Eye (tissue), 1 donor: ENCODE results near the gene PHKG2.
"Not testable (repeated sequence)": the region's sequence is repeated elsewhere in the genome, so short reads cannot be mapped to it uniquely, and the experiment has no call there.

Experiments used
- DNase-seq: peaks from one replicate; pipeline ENCODE4 v3.0.0-alpha.2; 2015

Gene PHKG2, protein sequence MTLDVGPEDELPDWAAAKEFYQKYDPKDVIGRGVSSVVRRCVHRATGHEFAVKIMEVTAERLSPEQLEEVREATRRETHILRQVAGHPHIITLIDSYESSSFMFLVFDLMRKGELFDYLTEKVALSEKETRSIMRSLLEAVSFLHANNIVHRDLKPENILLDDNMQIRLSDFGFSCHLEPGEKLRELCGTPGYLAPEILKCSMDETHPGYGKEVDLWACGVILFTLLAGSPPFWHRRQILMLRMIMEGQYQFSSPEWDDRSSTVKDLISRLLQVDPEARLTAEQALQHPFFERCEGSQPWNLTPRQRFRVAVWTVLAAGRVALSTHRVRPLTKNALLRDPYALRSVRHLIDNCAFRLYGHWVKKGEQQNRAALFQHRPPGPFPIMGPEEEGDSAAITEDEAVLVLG

DNA sequence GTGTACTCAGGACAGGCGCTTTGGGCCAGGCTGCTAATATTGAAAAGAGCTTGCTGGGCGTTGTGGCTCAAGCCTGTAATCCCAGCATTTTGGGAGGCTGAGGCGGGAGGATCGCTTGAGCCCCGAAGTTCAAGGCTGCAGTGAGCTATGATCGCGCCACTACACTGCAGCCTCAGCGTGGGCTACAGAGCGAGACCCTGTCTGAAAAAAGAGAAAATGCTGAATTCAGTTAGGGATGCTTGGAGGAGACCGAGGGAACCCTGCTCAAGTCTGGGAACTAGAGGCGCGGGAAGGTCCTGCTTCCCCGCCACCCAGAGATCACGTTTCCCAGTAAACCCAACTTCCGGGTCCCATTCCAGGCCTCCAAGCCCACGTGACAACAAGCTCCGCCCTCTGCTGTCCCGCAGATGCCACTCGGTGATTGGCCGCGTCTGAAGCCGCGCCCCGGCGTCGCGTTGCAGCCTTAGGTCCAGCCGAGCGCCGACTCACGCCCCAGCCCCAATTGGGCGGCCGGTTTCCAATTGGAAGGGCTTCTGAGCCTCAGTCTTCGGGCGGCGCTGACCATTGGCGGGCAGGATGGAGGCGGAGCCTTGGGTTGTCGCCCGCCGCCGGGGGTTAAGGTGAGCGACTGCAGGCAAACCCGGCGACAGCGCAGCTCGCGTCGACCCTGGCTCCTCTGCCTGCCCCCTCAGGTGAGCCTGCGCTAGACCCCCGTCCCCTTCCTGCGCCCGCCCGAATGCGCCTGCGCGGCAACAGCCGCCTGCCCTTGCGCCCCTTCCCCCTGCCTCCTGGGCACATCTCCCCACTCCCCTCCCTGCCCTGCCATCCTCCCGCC lies at the start of gene PHKG2:
Gene PHKG2, plus strand, starts transcription at position 627 of the 835 bp plus-strand sequence. CDS start 396 bp downstream, outside the sequence.
- peak; percentile 99 for DNase-seq

DNA sequence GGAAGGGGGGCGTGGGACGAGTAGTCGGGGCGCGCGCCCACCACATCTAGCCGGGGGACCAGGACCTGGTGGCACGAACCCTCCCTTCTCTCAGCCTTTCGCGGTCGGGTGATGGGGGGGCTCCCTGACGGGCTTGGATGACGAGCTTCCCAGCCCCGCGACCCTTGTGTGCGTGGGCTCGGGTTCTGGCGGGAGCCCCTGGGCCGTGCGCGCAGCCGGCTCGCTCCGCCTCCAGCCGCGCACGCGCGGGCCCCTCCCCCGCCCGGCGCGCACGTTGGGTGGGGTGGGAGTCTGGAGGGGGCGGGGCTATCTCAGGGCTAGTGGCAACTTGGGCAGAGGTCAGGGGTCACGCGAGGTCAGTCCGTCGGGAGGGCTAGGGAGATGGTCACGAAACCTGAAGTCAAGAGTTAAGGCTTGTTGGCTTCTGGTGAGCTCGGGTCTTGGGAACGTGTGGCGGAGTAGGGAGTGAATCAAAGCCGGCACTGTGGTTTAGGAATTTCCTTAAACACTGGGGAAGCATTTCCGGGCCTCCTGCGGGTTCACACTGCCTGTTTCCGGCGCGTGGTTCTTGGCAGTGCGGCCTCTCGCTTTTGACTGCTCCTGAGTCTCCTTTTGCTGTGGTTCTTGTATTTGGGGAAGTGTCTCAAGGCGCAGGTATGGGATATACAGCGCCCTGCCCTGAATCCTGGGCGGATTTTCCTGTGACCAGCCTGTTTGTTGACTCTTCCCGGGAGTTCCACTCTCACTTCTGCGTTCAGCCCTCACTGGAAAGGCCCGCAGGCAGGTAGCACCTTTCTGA lies 49.2 kb upstream of the PHKG2 start, which contains the start of gene SRCAP:
Gene SRCAP, plus strand, starts transcription at position 356 of the 799 bp plus-strand sequence. CDS start 1,654 bp downstream, outside the sequence.
- peak; percentile 93 for DNase-seq

DNA sequence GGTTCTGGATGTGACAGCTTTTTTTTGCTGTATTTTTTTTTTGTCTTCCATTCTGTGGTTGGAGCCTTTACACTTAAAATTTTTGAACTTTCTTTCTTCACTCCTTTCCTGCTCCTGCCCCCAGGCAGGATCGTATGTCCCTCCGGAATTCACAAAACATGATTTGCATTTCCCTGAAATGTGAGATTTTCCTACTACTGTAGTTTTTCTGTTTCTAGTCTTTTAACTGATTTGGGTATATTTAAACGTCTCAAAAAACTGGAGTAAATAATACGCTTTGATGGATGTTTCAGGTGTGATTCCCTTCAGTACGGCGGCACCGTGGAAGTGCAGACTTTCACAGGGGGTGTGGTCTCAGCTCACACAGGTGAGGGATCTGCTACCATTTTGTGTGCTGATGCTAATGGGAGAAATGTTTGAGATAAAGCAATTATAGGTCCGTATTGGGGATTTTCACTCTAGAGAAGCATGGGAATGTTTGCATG lies 48.6 kb upstream of the PHKG2 start:
- DNase-seq = no peak

DNA sequence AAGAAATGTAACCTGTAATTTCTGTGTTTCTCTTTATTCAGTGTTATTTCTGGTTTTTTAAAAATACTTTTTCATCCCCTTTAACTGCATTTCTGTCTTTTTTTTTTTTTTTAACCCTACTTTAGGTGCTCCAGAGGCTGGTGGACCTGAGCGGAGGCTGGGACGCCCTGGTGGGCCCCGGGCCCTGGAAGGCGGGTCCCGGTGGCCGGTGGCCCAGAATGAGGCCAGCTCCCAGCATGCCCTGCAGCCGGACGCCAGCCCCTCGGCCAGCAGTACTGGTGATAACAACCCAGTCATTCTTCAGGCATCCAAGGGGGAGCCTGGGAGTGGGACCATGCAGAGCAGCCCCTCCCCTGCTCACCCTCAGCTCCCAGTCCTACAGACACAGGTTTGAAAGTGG lies 47.7 kb upstream of the PHKG2 start:
- DNase-seq = peak; percentile 51

DNA sequence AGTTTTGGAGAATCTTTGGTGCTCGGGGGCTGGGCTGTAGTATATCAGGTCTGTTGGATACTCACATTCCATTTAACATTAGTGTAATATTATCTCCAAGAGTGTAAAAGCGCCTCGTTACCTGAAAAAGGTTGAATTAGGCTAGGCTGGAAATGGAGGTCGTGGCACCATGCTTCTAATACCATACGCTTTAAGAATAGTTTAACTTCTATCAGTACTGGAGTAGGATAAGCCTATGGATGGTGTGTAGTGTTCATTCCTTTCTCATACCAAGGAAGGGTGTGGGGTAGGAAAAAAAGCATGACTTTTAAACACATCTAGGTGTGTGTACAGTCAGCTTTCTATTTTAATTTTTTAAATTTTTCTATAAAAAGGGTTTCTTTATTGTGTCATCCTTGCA lies 47.3 kb upstream of the PHKG2 start:
- DNase-seq = no peak

DNA sequence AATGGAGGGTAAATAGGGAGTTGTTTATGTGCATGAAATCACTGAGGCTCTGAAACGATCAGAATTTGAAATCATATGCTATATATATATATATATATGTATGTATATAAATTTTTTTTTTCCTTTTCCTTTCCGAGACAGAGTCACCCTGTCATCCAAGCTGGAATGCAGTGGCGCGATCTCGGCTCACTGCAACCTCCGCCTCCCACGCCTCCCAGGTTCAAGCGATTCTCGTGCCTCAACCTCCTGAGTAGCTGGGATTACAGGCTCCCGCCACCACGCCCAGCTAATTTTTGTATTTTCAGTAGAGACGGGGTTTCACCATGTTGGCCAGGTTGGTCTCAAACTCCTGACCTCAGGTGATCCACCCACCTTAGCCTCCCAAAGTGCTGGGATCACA lies 45.2 kb upstream of the PHKG2 start:
- not testable (repeated sequence) for DNase-seq

DNA sequence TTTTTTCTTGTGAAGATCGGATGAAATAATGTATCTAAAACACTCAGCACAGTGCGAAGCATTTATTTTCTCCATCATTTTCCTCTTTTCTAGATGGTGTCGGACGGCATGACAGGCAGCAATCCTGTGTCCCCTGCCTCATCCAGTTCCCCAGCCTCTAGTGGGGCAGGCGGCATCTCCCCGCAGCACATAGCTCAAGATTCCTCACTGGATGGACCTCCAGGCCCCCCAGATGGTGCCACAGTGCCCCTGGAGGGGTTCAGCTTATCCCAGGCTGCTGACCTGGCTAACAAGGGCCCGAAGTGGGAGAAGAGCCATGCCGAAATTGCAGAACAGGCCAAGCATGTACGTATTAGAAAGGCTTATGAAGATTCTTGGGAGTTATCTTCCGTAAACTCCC lies 44.3 kb upstream of the PHKG2 start:
- no peak for DNase-seq

DNA sequence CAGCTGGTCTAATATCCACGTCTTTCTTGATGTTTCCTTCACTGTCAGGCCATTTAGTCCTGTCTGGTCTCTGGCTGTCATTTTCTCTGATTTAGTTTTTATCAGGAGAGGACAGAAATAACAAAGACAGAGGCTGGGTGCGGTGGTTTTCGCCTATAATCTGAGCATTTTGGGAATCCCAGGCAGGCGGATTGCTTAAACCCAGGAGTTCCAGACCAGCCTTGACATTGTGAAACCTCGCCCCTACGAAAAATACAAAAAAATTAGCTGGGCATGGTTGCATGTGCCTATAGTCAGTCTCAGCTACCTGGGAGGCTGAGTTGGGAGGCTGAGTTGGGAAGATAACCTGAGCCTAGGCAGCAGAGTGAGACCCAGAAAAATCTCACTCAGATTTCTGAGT lies 42.2 kb upstream of the PHKG2 start:
- DNase-seq = no peak

DNA sequence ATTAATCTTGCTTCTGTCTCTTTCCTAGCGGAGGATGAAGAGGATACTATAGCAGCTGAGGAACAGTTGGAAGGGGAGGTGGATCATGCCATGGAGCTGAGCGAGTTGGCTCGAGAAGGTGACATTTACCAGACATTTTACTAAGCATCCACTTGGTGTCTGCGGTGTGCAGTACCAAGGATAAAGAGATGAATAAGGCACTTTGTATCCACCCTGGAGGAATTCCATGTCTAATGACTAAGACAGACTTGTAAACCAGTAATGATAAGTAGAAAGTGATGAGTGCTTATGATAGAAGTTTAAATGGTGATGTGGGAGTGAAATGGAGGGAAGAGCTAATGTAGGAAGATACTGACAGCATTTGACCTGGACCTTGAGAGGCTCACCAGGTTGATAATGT lies 37.3 kb upstream of the PHKG2 start:
- no peak for DNase-seq

DNA sequence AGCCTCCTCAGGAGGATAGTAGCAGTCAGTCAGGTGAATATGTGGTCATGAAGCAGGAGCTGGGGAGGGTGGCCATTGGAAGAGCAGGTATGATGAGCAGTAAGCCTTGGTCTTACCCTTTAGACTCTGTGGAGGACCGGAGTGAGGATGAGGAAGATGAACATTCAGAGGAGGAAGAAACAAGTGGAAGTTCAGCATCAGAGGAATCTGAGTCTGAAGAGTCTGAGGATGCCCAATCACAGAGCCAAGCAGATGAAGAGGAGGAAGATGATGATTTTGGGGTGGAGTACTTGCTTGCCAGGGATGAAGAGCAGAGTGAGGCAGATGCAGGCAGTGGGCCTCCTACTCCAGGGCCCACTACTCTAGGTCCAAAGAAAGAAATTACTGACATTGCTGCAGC lies 36.5 kb upstream of the PHKG2 start:
- no peak for DNase-seq

DNA sequence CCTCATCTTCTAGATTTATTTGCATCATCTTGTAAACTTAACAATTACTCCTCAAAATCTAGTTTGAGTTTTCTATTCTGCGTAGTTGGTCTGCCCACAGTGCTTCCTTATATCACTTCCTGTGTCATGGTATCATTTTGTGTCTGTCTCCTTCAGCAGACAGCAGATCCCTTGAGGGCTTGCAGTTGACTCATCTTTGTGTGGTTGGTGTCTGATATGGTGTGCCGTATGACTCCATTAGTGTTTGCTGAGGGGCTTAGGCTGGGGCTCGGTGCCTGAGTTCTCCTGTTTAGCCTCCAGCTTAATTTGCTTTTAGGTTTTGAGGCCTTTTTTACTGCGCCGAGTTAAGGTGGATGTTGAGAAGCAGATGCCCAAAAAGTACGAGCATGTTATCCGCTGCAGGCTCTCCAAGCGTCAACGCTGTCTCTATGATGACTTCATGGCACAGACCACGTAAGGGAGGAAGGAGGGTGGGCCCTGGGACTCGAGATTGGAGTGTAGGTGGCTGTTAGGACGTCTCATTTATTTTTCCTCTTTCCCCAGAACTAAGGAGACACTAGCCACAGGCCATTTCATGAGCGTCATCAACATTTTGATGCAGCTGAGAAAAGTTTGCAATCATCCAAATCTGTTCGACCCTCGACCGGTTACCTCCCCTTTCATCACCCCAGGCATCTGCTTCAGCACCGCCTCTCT lies 32.3 kb upstream of the PHKG2 start:
- no peak for DNase-seq

DNA sequence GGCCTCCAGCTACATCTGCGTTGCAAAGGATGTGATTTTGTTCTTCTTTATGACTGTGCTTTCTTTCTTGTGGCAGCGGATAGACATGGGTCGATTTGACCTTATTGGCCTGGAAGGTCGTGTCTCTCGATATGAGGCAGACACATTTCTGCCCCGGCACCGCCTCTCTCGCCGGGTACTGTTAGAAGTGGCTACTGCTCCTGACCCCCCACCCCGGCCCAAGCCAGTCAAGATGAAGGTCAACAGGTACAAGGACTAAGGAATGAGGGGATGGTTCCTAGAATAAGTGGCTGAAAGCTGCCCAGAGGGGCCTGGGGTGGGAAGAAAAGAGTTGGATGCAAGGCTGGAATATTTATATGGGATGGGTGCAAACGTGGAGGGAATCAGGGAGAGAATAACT lies 28.1 kb upstream of the PHKG2 start:
- DNase-seq = no peak

DNA sequence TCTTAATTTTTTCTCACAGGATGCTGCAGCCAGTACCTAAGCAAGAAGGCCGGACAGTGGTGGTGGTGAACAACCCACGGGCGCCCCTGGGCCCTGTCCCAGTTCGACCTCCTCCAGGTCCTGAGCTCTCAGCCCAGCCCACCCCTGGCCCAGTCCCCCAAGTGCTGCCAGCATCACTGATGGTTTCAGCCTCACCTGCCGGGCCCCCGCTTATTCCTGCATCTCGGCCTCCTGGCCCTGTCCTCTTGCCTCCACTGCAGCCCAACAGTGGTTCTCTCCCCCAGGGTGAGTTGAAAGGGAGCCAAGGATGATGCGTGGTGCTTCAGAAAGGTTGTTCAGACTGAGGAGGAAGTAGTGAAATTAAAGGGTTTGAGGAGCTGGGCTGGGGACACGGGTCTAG lies 27.5 kb upstream of the PHKG2 start:
- no peak for DNase-seq

DNA sequence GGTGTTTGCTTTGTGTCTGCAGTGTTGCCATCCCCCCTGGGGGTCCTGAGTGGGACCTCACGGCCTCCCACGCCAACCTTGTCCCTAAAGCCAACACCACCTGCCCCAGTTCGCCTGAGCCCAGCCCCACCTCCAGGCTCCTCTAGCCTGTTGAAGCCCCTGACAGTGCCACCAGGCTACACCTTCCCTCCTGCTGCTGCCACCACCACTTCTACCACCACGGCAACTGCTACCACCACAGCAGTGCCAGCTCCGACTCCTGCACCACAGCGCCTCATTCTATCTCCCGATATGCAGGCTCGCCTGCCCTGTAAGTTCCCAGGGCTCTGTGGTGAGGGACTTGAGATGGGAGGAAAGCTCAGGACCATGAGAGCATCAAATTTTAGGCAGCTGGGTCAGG lies 27.1 kb upstream of the PHKG2 start:
- no peak for DNase-seq

DNA sequence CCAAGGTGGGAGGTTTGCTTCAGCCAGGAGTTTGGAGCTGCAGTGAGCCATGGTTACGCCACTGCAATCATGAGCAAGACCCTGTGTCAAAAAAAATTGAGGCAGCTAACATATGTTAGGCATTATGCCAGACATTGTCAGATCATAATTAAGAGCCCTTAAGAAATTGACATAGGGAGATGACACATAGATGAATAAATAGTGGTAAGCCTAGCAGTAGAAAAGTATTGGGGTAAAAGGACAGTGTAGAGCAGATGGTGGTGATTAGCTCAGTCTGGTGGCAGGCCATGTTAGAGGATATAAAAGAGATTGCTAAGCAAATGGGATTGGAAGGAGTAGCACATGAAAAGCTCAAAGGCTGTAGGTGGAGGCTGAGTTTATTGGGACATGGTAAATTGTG lies 26.6 kb upstream of the PHKG2 start:
- no peak for DNase-seq

DNA sequence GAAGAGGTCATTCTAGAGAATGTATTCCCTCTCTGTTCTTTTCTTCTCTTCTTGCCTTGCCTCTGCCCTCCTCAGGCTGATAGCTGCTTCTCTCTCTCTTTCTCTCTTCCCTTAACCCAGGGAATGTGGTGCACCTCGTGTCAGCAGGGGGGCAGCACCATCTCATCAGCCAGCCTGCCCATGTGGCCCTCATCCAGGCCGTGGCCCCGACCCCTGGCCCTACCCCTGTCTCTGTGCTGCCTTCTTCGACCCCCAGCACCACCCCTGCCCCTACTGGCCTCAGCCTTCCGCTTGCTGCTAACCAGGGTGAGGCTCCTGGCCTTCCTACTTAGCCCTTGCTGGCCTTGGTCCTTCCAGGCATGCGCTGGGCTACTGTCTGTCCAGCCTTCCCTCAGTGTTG lies 25.8 kb upstream of the PHKG2 start:
- no peak for DNase-seq

DNA sequence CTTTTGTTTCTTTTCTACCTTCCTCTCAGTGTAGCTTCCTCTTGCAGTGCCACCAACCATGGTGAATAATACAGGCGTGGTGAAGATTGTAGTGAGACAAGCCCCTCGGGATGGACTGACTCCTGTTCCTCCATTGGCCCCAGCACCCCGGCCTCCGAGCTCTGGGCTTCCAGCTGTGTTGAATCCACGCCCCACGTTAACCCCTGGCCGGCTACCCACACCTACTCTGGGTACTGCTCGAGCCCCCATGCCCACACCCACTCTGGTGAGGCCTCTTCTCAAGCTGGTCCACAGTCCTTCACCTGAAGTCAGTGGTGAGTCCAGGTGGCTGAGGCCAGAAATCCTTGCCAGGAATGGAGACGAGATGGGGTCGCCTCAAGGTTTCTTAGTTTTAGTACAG lies 25.3 kb upstream of the PHKG2 start:
- no peak for DNase-seq

DNA sequence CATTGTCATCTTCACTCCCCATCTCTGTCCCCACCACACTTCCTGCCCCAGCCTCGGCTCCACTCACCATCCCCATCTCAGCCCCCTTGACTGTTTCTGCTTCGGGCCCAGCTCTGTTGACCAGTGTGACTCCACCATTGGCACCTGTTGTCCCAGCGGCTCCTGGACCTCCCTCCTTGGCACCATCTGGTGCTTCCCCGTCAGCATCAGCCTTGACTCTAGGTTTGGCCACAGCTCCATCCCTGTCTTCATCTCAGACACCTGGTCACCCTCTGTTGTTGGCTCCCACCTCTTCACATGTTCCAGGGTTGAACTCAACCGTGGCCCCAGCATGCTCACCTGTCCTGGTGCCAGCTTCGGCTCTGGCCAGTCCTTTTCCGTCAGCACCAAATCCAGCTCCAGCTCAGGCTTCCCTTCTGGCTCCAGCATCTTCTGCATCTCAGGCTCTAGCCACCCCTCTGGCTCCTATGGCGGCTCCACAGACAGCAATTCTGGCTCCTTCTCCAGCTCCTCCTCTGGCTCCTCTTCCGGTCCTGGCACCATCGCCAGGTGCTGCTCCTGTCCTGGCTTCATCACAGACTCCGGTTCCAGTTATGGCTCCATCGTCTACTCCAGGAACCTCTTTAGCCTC lies 24.4 kb upstream of the PHKG2 start:
- DNase-seq = no peak

DNA sequence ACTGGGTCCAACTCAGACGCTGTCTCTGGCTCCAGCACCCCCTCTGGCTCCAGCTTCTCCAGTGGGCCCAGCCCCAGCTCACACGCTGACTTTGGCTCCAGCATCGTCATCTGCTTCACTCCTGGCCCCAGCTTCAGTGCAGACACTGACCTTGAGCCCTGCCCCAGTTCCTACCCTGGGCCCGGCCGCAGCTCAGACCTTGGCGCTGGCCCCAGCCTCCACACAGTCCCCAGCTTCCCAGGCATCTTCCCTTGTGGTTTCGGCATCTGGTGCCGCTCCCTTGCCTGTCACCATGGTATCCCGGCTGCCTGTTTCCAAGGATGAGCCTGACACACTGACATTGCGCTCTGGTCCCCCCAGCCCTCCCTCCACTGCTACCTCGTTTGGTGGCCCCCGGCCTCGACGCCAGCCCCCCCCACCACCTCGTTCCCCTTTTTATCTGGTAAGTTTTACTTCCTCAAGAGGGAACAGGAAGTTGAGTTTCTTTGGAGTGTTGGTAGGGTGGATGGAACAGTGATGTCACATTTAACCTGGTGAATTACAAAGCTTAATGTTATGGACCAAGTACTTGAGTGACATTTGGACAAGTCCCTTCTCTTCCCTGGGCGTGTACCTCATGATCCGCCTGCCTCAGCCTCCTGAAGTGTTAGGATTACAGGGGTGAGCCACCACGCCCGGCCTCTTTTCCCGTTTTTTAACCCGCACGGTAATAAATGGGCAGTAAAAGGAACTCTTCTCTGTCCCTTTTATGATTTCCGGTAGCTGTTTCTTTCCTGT lies 23.4 kb upstream of the PHKG2 start:
- no peak for DNase-seq

DNA sequence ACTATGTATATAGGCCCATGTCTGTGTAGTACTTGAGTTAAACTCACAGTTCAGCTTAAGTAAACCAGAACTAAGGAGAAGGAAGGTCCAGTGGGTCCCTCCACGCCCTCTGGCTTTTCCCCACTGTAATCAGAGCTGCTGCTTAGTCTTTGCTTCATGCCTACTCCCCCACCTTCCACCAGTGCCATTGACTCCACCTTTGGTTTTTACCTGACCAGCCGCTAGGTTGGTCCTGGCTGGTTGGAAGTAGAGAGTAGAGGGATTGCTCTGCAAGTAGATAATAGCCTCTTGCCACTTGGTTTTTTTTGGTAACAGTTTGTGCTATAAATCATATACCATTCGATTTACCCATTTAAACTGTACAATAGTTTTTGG lies 22.8 kb upstream of the PHKG2 start:
- no peak for DNase-seq

DNA sequence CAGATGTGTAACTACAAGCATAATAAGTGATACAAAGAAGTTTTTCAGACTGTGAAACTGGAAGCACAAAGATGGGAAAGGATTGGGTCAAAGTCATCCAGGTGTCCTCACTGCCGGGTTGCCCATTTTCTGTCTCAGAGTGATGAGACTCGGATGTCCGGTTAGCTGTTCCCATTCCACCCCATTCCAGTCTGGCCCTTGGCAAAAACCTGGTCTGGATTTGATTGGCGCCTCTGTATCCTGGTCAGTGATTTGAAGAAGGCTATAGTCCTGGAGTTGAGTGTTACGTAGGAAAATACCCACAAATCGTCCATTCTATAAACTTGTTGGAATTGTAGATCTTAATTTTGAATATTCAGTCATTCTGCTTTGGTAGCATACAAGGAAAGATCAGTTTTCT lies 19.9 kb upstream of the PHKG2 start:
- no peak for DNase-seq
